NCI-H226 (cell line): Measurements from ENCODE around the gene RAD51B.

Experiments used
- DNase-seq: peaks from one replicate; pipeline ENCODE4 v3.0.0-alpha.2; 2015

RAD51B gene

GRCh38 chr14:68522510-68523325 is 703.1 kb downstream of the RAD51B start:
- no peak for DNase-seq

GRCh38 chr14:68523326-68523610 is 703.7 kb downstream of the RAD51B start:
- DNase-seq, result no peak

GRCh38 chr14:68523989-68524725 is 704.6 kb downstream of the RAD51B start:
- DNase-seq, result no peak

GRCh38 chr14:68525516-68525915 is 705.9 kb downstream of the RAD51B start:
- no peak for DNase-seq

GRCh38 chr14:68526512-68527091 is 707.0 kb downstream of the RAD51B start:
- no peak for DNase-seq

- DNase-seq, result no peak
These were observed 707.8 kb downstream of the RAD51B start for GRCh38 chr14:68527329-68527851.

- DNase-seq, result no peak
These were observed 708.6 kb downstream of the RAD51B start for GRCh38 chr14:68528040-68528687.

GRCh38 chr14:68530443-68530842 is 710.9 kb downstream of the RAD51B start:
- no peak for DNase-seq

GRCh38 chr14:68532496-68532895 is 712.9 kb downstream of the RAD51B start:
- DNase-seq, result no peak

GRCh38 chr14:68534276-68534675 is 714.7 kb downstream of the RAD51B start:
- DNase-seq, result peak; percentile 33

- peak; percentile 83 for DNase-seq
These were observed 715.9 kb downstream of the RAD51B start for GRCh38 chr14:68535404-68536017.

- DNase-seq, result no peak
These were observed 716.4 kb downstream of the RAD51B start for GRCh38 chr14:68536018-68536410.

GRCh38 chr14:68538639-68539038 is 719.1 kb downstream of the RAD51B start:
- no peak for DNase-seq

GRCh38 chr14:68539241-68539737 is 719.7 kb downstream of the RAD51B start:
- DNase-seq, result no peak

GRCh38 chr14:68539789-68540188 is 720.2 kb downstream of the RAD51B start:
- no peak for DNase-seq

GRCh38 chr14:68541178-68541896 is 721.8 kb downstream of the RAD51B start:
- DNase-seq, result no peak

GRCh38 chr14:68542346-68542745 is 722.8 kb downstream of the RAD51B start:
- no peak for DNase-seq

- DNase-seq, result no peak
These were observed 723.9 kb downstream of the RAD51B start for GRCh38 chr14:68543516-68543915.

GRCh38 chr14:68544081-68544892 is 724.7 kb downstream of the RAD51B start:
- DNase-seq, result peak; percentile 99

GRCh38 chr14:68546839-68547238 is 727.3 kb downstream of the RAD51B start:
- peak; percentile 92 for DNase-seq
